Measurements from ENCODE around the gene DNLZ. TPM values are rescaled to one million over a fixed set of nuclear protein-coding genes. Genes with fewer than 3 reads are reported as not detected.

Gene DNLZ
- total RNA-seq, 1 donor from 2014 or later = 27.5 TPM

DNA sequence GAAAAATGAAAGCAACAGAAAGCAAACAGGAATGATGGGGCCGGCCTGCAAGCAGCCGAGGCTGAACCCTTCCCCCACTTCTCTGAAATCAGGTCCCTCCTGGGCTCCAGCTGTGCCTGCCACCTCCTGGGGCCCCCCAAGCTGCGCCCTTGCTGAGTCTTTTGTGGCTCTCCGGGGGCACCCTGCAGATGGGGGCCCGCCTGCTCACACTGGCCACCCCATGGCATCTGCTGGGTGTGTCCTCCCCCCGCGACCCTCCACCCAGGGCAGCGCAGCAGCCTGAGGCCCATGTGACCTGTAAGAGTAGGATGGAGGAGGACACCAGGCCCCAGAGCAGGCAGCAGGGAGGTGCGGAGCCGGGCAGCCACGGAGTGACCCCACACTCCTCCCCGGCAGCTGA, 30.5 kb downstream of the DNLZ start:
- TF ChIP-seq, protein P1, sequence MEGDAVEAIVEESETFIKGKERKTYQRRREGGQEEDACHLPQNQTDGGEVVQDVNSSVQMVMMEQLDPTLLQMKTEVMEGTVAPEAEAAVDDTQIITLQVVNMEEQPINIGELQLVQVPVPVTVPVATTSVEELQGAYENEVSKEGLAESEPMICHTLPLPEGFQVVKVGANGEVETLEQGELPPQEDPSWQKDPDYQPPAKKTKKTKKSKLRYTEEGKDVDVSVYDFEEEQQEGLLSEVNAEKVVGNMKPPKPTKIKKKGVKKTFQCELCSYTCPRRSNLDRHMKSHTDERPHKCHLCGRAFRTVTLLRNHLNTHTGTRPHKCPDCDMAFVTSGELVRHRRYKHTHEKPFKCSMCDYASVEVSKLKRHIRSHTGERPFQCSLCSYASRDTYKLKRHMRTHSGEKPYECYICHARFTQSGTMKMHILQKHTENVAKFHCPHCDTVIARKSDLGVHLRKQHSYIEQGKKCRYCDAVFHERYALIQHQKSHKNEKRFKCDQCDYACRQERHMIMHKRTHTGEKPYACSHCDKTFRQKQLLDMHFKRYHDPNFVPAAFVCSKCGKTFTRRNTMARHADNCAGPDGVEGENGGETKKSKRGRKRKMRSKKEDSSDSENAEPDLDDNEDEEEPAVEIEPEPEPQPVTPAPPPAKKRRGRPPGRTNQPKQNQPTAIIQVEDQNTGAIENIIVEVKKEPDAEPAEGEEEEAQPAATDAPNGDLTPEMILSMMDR (IDR thresholded peaks at IDR 0.05; ENCODE audit: insufficient read depth, low read length, poor library complexity, severe bottlenecking) = no peak
- Histone ChIP-seq H3K4me3 (ENCODE audit: low read depth, low read length) (no peak overlapping the region), H3K27me3 (ENCODE audit: control insufficient read depth, insufficient read depth, low read length) (no peaks in the 10 kb centered on the region), H3K36me3 (ENCODE audit: control insufficient read depth, insufficient read depth, low read length) (no peaks in the 10 kb centered on the region)
- DNase-seq (ENCODE audit: low read depth) = no peak

DNA sequence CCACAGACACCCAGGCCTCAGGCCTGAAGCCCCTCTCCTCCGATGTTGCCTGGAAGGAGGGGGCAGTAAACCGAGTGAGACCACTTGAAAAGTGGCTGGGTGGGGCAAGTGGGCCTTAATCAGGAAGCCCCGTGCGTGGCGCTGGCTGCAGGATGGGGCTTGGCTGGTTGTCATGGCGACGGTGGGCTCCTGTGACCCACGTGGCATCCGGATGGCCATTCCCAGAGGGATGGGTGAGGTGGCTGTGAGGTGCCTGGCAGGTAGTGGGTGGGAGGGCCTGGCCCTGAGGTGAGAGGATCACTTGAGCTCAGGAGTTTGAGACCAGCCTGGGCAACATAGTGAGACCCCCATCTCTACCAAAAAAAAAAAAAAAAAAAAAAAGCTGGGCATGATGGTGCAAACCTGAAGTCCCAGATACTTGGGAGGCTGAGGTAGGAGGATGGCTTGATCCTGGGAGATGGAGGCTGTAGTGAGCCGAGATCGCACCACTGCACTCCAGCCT, 31.0 kb downstream of the DNLZ start:
- Histone ChIP-seq H3K4me3 (ENCODE audit: low read depth, low read length) (no peak overlapping the region), H3K27me3 (ENCODE audit: control insufficient read depth, insufficient read depth, low read length) (no peaks in the 10 kb centered on the region), H3K36me3 (ENCODE audit: control insufficient read depth, insufficient read depth, low read length) (no peaks in the 10 kb centered on the region)
- DNase-seq (ENCODE audit: low read depth) = no peak
- TF ChIP-seq, protein P1 (IDR thresholded peaks at IDR 0.05; ENCODE audit: insufficient read depth, low read length, poor library complexity, severe bottlenecking) = no peak

DNA sequence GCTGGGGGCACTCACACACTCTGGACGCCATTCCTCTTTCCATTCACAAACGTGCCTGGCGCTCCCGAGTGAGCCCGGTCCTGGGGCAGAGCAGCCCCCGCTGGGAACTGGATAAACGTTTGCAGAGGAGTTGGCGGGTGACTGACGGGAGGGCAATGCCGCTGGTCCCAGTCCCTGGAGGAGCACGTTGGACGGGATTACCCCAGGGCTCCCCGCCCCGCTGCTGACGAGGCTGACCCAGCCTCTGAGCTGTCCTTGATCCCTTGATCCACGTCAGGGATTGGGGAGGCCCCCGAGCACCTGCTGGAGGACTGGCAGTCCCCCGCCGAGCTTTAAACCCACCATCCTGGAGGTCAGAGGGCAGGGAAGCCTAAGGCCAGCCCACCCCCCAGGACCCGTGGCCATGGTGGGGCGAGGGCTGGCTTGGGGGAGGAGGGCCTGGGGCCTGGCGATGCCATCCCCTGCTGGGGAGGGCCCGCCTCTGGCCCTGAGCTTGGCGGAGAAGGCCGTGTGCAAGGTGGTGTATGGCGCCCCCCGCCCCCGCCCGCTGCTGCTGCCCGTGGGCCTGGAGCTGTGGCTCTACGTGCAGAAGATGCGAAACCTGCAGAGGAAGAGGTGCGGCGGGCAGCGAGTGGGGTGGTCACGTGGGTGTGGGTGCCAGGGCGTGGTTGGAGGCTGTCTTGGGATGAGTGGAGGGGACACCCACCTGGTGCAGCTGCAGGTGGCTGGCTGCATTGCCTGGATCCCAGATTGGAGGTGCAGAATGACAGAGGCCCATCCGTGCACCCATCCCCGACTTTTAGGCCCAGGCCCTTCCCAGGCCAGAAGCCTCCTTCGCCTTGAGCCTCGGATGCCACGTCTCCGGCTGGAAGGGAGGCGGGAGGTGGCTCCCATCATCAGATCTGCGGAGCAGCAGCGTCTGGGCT, 31.7 kb downstream of the DNLZ start:
- Histone ChIP-seq H3K4me3 (ENCODE audit: low read depth, low read length) (no peak overlapping the region), H3K27me3 (ENCODE audit: control insufficient read depth, insufficient read depth, low read length) (no peaks in the 10 kb centered on the region), H3K36me3 (ENCODE audit: control insufficient read depth, insufficient read depth, low read length) (no peaks in the 10 kb centered on the region)
- no peak for DNase-seq (ENCODE audit: low read depth)
- TF ChIP-seq, protein P1 (IDR thresholded peaks at IDR 0.05; ENCODE audit: insufficient read depth, low read length, poor library complexity, severe bottlenecking) = no peak

DNA sequence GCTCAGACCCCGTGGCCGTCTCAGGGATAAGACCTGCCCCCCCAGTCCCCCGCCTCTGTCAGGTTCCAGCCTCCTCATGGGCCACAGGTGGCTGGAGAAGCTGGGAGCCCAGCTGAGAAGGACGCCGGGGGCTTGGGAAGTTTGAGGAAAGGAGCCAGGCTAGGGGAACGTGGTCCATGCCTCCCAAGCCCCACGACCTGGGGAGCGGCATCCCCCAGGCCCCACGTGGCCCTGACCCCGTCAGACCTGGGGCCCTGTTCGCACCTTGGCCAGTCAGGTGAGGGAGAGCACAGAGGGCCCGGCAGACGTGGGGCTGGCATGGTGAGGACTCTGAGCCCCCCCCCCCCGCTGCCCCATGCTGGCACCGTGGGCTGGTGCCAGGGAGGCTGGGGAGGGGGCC, 32.5 kb downstream of the DNLZ start:
- H3K4me3 ChIP-seq (ENCODE audit: low read depth, low read length) = no peak overlapping the region
- H3K36me3 ChIP-seq (ENCODE audit: control insufficient read depth, insufficient read depth, low read length) = no peaks in the 10 kb centered on the region
- H3K27me3 ChIP-seq (ENCODE audit: control insufficient read depth, insufficient read depth, low read length) = no peaks in the 10 kb centered on the region
- TF ChIP-seq, protein P1 (IDR thresholded peaks at IDR 0.05; ENCODE audit: insufficient read depth, low read length, poor library complexity, severe bottlenecking) = no peak
- DNase-seq (ENCODE audit: low read depth) = no peak

DNA sequence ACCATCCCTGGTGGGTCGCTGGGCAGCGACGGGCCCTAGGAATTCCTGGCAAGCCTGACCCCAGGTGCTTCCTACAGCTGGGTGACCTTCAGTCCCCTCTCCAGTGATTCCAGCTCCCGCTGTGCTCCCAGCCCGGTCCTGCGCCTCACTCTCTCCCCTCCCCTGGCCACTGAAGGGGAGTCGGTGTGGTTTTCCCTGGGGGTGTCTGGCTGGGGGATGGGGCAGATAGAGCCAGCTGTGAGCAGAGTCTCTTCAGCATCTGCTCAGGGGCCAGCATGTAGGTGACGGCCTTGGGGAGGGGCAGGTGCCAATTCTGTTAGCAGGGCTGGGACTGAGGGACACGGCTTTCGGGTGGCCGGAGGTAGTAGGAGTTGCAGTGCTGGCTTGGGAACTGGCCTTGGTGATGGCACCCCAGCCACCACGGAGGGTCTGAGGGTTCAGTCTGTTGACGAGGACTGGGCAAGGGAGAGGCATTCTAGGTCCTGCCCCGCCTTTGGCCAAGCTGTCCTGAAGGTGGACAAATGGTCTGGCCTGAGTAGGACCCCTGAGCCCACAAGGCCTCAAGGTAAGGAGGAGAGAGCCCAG, 33.0 kb downstream of the DNLZ start:
- no peaks in the 10 kb centered on the region for H3K27me3 ChIP-seq (ENCODE audit: control insufficient read depth, insufficient read depth, low read length)
- H3K36me3 ChIP-seq (ENCODE audit: control insufficient read depth, insufficient read depth, low read length) = no peaks in the 10 kb centered on the region
- TF ChIP-seq, protein P1 (IDR thresholded peaks at IDR 0.05; ENCODE audit: insufficient read depth, low read length, poor library complexity, severe bottlenecking) = no peak
- no peak for DNase-seq (ENCODE audit: low read depth)
- H3K4me3 ChIP-seq (ENCODE audit: low read depth, low read length) = no peak overlapping the region

All from kidney epithelial cell (primary cell).